ENCODE measurements around the gene APPBP2. TPM values are rescaled to one million over a fixed set of nuclear protein-coding genes. Genes with fewer than 3 reads are reported as not detected.

Gene APPBP2
- total RNA-seq, 1 donor from 2014 or later: 34.8 TPM

- H3K27me3 Mint-ChIP-seq (ENCODE audit: unreplicated experiment): peaks cover 3% of the 10 kb centered on the region
- no peaks in the 10 kb centered on the region for H3K4me1 Mint-ChIP-seq (ENCODE audit: unreplicated experiment)
- H3K27ac Mint-ChIP-seq (ENCODE audit: unreplicated experiment): no peak overlapping the region
- peaks cover 12% of the 10 kb centered on the region for H3K9me3 Mint-ChIP-seq (ENCODE audit: unreplicated experiment)
- no peaks in the 10 kb centered on the region for H3K36me3 Mint-ChIP-seq (ENCODE audit: low read depth, unreplicated experiment)
- no peak for DNase-seq (ENCODE audit: low spot score)
- no peak for TF ChIP-seq CTCF (IDR thresholded peaks at IDR 0.05; ENCODE audit: unreplicated experiment)
- no peak overlapping the region for H3K4me3 Mint-ChIP-seq (ENCODE audit: unreplicated experiment)
Measured at GRCh38 chr17:60562421-60562820, 36.4 kb upstream of the APPBP2 start.

GRCh38 chr17:60560860-60561257 is 34.8 kb upstream of the APPBP2 start:
- TF ChIP-seq CTCF (IDR thresholded peaks at IDR 0.05; ENCODE audit: unreplicated experiment): no peak
- H3K4me1 Mint-ChIP-seq (ENCODE audit: unreplicated experiment): no peaks in the 10 kb centered on the region
- H3K36me3 Mint-ChIP-seq (ENCODE audit: low read depth, unreplicated experiment): no peaks in the 10 kb centered on the region
- H3K27ac Mint-ChIP-seq (ENCODE audit: unreplicated experiment): no peak overlapping the region
- peaks cover 3% of the 10 kb centered on the region for H3K27me3 Mint-ChIP-seq (ENCODE audit: unreplicated experiment)
- no peak for DNase-seq (ENCODE audit: low spot score)
- H3K9me3 Mint-ChIP-seq (ENCODE audit: unreplicated experiment): peaks cover 15% of the 10 kb centered on the region
- H3K4me3 Mint-ChIP-seq (ENCODE audit: unreplicated experiment): no peak overlapping the region

GRCh38 chr17:60559995-60560859 is 34.2 kb upstream of the APPBP2 start:
- Mint-ChIP-seq H3K27ac (ENCODE audit: unreplicated experiment) (no peak overlapping the region), H3K36me3 (ENCODE audit: low read depth, unreplicated experiment) (no peaks in the 10 kb centered on the region), H3K4me3 (ENCODE audit: unreplicated experiment) (no peak overlapping the region), H3K27me3 (ENCODE audit: unreplicated experiment) (peaks cover 3% of the 10 kb centered on the region), H3K4me1 (ENCODE audit: unreplicated experiment) (no peaks in the 10 kb centered on the region), H3K9me3 (ENCODE audit: unreplicated experiment) (peaks cover 15% of the 10 kb centered on the region)
- TF ChIP-seq CTCF (IDR thresholded peaks at IDR 0.05; ENCODE audit: unreplicated experiment): no peak
- no peak for DNase-seq (ENCODE audit: low spot score)

- TF ChIP-seq CTCF (IDR thresholded peaks at IDR 0.05; ENCODE audit: unreplicated experiment): no peak
- peaks cover 3% of the 10 kb centered on the region for H3K27me3 Mint-ChIP-seq (ENCODE audit: unreplicated experiment)
- no peaks in the 10 kb centered on the region for H3K4me1 Mint-ChIP-seq (ENCODE audit: unreplicated experiment)
- no peak for DNase-seq (ENCODE audit: low spot score)
- H3K27ac Mint-ChIP-seq (ENCODE audit: unreplicated experiment): no peak overlapping the region
- no peaks in the 10 kb centered on the region for H3K36me3 Mint-ChIP-seq (ENCODE audit: low read depth, unreplicated experiment)
- H3K9me3 Mint-ChIP-seq (ENCODE audit: unreplicated experiment): peaks cover 15% of the 10 kb centered on the region
- no peak overlapping the region for H3K4me3 Mint-ChIP-seq (ENCODE audit: unreplicated experiment)
Measured at GRCh38 chr17:60559659-60559994, 33.6 kb upstream of the APPBP2 start.

GRCh38 chr17:60557805-60558204 is 31.8 kb upstream of the APPBP2 start:
- Mint-ChIP-seq H3K27me3 (ENCODE audit: unreplicated experiment) (peaks cover 3% of the 10 kb centered on the region), H3K36me3 (ENCODE audit: low read depth, unreplicated experiment) (peaks cover 3% of the 10 kb centered on the region), H3K9me3 (ENCODE audit: unreplicated experiment) (peaks cover 15% of the 10 kb centered on the region), H3K4me3 (ENCODE audit: unreplicated experiment) (no peak overlapping the region), H3K27ac (ENCODE audit: unreplicated experiment) (no peak overlapping the region), H3K4me1 (ENCODE audit: unreplicated experiment) (no peaks in the 10 kb centered on the region)
- no peak for TF ChIP-seq CTCF (IDR thresholded peaks at IDR 0.05; ENCODE audit: unreplicated experiment)
- DNase-seq (ENCODE audit: low spot score): no peak

Measured in endothelial cell (in vitro differentiated cells).